WERI-Rb-1 (cell line): ENCODE data around the gene PCYT1A.

Experiments used
- DNase-seq: peaks from one replicate; pipeline ENCODE4 v3.0.0-alpha.2; 2020
- H3K27ac ChIP-seq: fragments of 250-450 bp; sonication (Bioruptor Pico); 2 replicates; pipeline ENCODE4 v1.5.1; 2020; ENCODE audit warnings: mild to moderate bottlenecking, moderate library complexity
- H3K27me3 ChIP-seq: fragments of 250-450 bp; sonication (Bioruptor Pico); 2 replicates; pipeline ENCODE4 v1.5.1; 2021; ENCODE audit warnings: mild to moderate bottlenecking, low read depth, moderate library complexity; ENCODE audit not compliant: insufficient read depth, severe bottlenecking
- H3K36me3 ChIP-seq: fragments of 250-450 bp; sonication (Bioruptor Pico); 2 replicates; pipeline ENCODE4 v1.5.1; 2020; ENCODE audit warnings: mild to moderate bottlenecking, moderate library complexity
- H3K4me3 ChIP-seq: 2 replicates; pipeline ENCODE4 v1.5.1; 2011; ENCODE audit warnings: low read depth, mild to moderate bottlenecking, control low read depth, low read length
- H3K9me3 ChIP-seq: fragments of 250-450 bp; sonication (Bioruptor Pico); 2 replicates; pipeline ENCODE4 v1.5.1; 2021; ENCODE audit warnings: mild to moderate bottlenecking, moderate library complexity; ENCODE audit not compliant: severe bottlenecking
- CTCF ChIP-seq: IDR thresholded peaks from 2 replicates; pipeline ENCODE4 v1.5.1; 2011; ENCODE audit warnings: low read depth, mild to moderate bottlenecking, control low read depth, inconsistent platforms, low read length

Gene PCYT1A

GRCh38 chr3:196180346-196180745 lies 107.2 kb downstream of the PCYT1A start:
- H3K4me3 ChIP-seq = no peak overlapping the region
- no peak for DNase-seq
- no peaks in the 10 kb centered on the region for H3K36me3 ChIP-seq
- H3K9me3 ChIP-seq = no peaks in the 10 kb centered on the region
- no peaks in the 10 kb centered on the region for H3K27me3 ChIP-seq
- no peak overlapping the region for H3K27ac ChIP-seq
- TF ChIP-seq CTCF = no peak
